ENCODE measurements around the gene ATAD3B.
"Not testable (repeated sequence)": the region's sequence is repeated elsewhere in the genome, so short reads cannot be mapped to it uniquely, and the experiment has no call there.

Gene ATAD3B

DNA sequence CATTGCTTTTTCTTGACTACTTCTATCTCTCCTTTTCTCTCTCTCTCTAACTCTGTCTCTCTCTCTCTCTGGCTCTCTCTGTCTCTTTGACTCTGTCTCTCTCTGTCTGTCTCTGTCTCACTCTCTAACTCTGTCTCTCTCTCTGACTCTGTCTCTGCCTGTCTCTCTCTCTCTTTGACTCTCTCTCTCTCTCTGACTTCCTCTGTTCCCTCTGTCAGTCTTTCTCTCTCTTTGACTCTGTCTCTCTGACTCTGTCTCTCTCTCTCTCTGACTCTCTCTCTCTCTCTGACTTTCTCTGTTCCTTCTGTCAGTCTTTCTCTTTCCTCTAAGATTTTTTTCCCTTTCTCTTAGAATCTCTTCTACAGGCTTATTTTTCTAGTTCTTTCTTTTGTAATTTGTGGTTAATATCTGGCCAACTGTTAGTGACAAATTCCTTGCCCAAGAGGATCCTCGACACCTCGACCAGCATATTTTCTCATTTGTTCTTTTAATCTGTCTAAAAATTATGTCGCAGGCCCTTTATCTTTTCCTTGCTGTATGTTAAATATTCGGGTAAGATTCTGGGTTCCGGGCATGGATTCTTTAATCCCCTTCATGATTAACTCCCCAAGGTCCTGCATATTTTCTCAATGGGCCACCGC is 22.3 kb upstream of the ATAD3B start, which contains the start of gene ATAD3C:
TSS of gene ATAD3C (plus strand) at position 591 of the 641 bp plus-strand sequence. CDS start 995 bp downstream, outside the sequence.
- Histone ChIP-seq H2AK5ac (ENCODE audit: low read length) (no peak within 1 kb of the TSS), H3K18ac (ENCODE audit: low read length) (no peak within 1 kb of the TSS), H3K27ac (ENCODE audit: low read depth, low read length) (no peak within 1 kb of the TSS), H3K4me1 (ENCODE audit: control insufficient read depth in 1 of 2, insufficient read depth in 2 of 2, low read length in 2 of 2) (no peaks in the 10 kb centered on the region), H3K9me3 (ENCODE audit: insufficient read depth, low read depth, low read length) (no peaks in the 10 kb centered on the region), H2BK12ac (ENCODE audit: low read length) (no peak within 1 kb of the TSS), H3K14ac (ENCODE audit: low read length) (no peak within 1 kb of the TSS), H3K4ac (ENCODE audit: low read depth, low read length) (no peak within 1 kb of the TSS), H3K23ac (ENCODE audit: low read length) (no peak within 1 kb of the TSS), H2AFZ (ENCODE audit: insufficient read depth, low read length, poor library complexity) (no peak within 1 kb of the TSS), H3K36me3 (ENCODE audit: control insufficient read depth in 1 of 2, insufficient read depth in 2 of 2, low read length in 2 of 2) (no peaks in the 10 kb centered on the region), H4K12ac (ENCODE audit: low read depth, low read length) (no peak within 1 kb of the TSS), H2BK120ac (ENCODE audit: insufficient read depth, low read length, poor library complexity) (no peak within 1 kb of the TSS), H3K4me2 (ENCODE audit: low read length) (no peak within 1 kb of the TSS), H4K8ac (ENCODE audit: low read depth, low read length) (no peak within 1 kb of the TSS), H3K4me3 (ENCODE audit: low read depth, low read length) (no peak within 1 kb of the TSS), H3K79me2 (ENCODE audit: control insufficient read depth, insufficient read depth, low read length, poor library complexity) (no peaks in the 10 kb centered on the region), H3K79me1 (ENCODE audit: low read length) (no peaks in the 10 kb centered on the region), H2BK5ac (ENCODE audit: low read depth, low read length, poor library complexity) (no peak within 1 kb of the TSS), H3K9ac (ENCODE audit: low read length) (no peak within 1 kb of the TSS), H4K91ac (ENCODE audit: low read depth, low read length) (no peak within 1 kb of the TSS), H3K27me3 (ENCODE audit: insufficient read depth, low read length) (no peaks in the 10 kb centered on the region)
- DNase-seq = no peak
- no CpG with 5 or more reads among the region's 6 CpGs for WGBS (ENCODE audit: extremely low coverage, insufficient coverage, insufficient read length)

- H3K79me1 ChIP-seq (ENCODE audit: low read length); H3K27ac ChIP-seq (ENCODE audit: low read depth, low read length): not testable (repeated sequence)
- no CpG with 5 or more reads among the region's 22 CpGs for WGBS (ENCODE audit: extremely low coverage, insufficient coverage, insufficient read length)
These were observed 20.9 kb upstream of the ATAD3B start for GRCh38 chr1:1450616-1451015.

DNA sequence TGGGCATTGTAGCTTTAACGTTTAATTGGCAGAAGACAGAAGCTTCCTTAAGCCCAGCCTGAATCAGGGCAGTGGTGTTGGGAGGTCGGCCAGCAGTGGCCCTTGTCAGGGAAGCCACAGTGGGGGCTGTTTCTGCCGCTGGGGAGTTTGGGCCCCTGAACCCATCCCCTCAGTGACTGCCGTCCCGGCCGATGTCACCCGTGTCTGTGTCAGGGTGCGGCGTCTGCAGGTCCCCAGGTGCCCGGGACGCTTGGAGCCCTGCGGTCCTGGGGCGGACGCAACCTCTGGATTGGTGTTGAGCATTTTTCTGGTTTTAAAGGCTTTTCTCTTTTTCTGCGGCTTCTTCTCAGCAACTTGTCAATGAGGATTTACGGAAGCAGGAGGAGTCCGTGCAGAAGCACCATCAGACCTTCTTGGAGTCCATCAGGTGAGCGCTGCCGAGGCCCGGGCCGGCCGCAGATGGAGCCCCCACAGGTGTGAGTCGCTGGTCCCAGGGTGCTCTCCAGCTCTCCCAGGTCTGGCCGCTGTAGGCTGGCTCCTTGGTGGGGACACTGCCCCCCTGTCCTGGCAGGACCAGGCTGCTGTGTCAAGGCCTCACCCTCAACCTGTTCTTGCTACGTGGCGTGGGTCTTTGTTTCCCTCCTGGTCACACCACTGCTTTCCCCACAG is 19.7 kb upstream of the ATAD3B start:
- WGBS (ENCODE audit: extremely low coverage, insufficient coverage, insufficient read length) = no CpG with 5 or more reads among the region's 26 CpGs
- Histone ChIP-seq H4K12ac (ENCODE audit: low read depth, low read length) (no peak overlapping the region), H3K79me1 (ENCODE audit: low read length) (no peaks in the 10 kb centered on the region), H3K23ac (ENCODE audit: low read length) (no peak overlapping the region), H3K18ac (ENCODE audit: low read length) (no peak overlapping the region), H3K4me1 (ENCODE audit: control insufficient read depth in 1 of 2, insufficient read depth in 2 of 2, low read length in 2 of 2) (no peaks in the 10 kb centered on the region), H2BK12ac (ENCODE audit: low read length) (no peak overlapping the region), H3K4me2 (ENCODE audit: low read length) (no peak overlapping the region), H3K9me3 (ENCODE audit: insufficient read depth, low read depth, low read length) (no peaks in the 10 kb centered on the region), H3K27ac (ENCODE audit: low read depth, low read length) (no peak overlapping the region), H3K14ac (ENCODE audit: low read length) (no peak overlapping the region), H2AK5ac (ENCODE audit: low read length) (no peak overlapping the region), H2BK120ac (ENCODE audit: insufficient read depth, low read length, poor library complexity) (no peak overlapping the region), H3K79me2 (ENCODE audit: control insufficient read depth, insufficient read depth, low read length, poor library complexity) (no peaks in the 10 kb centered on the region), H3K9ac (ENCODE audit: low read length) (no peak overlapping the region), H3K36me3 (ENCODE audit: control insufficient read depth in 1 of 2, insufficient read depth in 2 of 2, low read length in 2 of 2) (no peaks in the 10 kb centered on the region), H4K8ac (ENCODE audit: low read depth, low read length) (no peak overlapping the region), H4K91ac (ENCODE audit: low read depth, low read length) (no peak overlapping the region), H3K4ac (ENCODE audit: low read depth, low read length) (no peak overlapping the region), H2BK5ac (ENCODE audit: low read depth, low read length, poor library complexity) (no peak overlapping the region), H3K4me3 (ENCODE audit: low read depth, low read length) (no peak overlapping the region), H2AFZ (ENCODE audit: insufficient read depth, low read length, poor library complexity) (no peak overlapping the region), H3K27me3 (ENCODE audit: insufficient read depth, low read length) (no peaks in the 10 kb centered on the region)
- no peak for DNase-seq

More at GRCh38 chr1:1450616-1451015, 20.9 kb upstream of the ATAD3B start:
- not testable (repeated sequence) for H3K23ac ChIP-seq (ENCODE audit: low read length); H3K27me3 ChIP-seq (ENCODE audit: insufficient read depth, low read length); DNase-seq; H3K14ac ChIP-seq (ENCODE audit: low read length); H4K12ac ChIP-seq (ENCODE audit: low read depth, low read length); H3K4me1 ChIP-seq (ENCODE audit: control insufficient read depth in 1 of 2, insufficient read depth in 2 of 2, low read length in 2 of 2); H4K91ac ChIP-seq (ENCODE audit: low read depth, low read length); H2BK5ac ChIP-seq (ENCODE audit: low read depth, low read length, poor library complexity); H2BK12ac ChIP-seq (ENCODE audit: low read length); H2AK5ac ChIP-seq (ENCODE audit: low read length); H3K9ac ChIP-seq (ENCODE audit: low read length); H3K9me3 ChIP-seq (ENCODE audit: insufficient read depth, low read depth, low read length); H4K8ac ChIP-seq (ENCODE audit: low read depth, low read length); H3K36me3 ChIP-seq (ENCODE audit: control insufficient read depth in 1 of 2, insufficient read depth in 2 of 2, low read length in 2 of 2); H2AFZ ChIP-seq (ENCODE audit: insufficient read depth, low read length, poor library complexity); H3K4ac ChIP-seq (ENCODE audit: low read depth, low read length); H3K79me2 ChIP-seq (ENCODE audit: control insufficient read depth, insufficient read depth, low read length, poor library complexity); H3K4me3 ChIP-seq (ENCODE audit: low read depth, low read length); H3K4me2 ChIP-seq (ENCODE audit: low read length); H2BK120ac ChIP-seq (ENCODE audit: insufficient read depth, low read length, poor library complexity); H3K18ac ChIP-seq (ENCODE audit: low read length)

GRCh38 chr1:1452365-1452739 is 19.2 kb upstream of the ATAD3B start:
- H3K4me2 ChIP-seq (ENCODE audit: low read length); H4K91ac ChIP-seq (ENCODE audit: low read depth, low read length); H2BK5ac ChIP-seq (ENCODE audit: low read depth, low read length, poor library complexity); H3K18ac ChIP-seq (ENCODE audit: low read length); H2BK120ac ChIP-seq (ENCODE audit: insufficient read depth, low read length, poor library complexity); DNase-seq; H3K79me1 ChIP-seq (ENCODE audit: low read length); H3K79me2 ChIP-seq (ENCODE audit: control insufficient read depth, insufficient read depth, low read length, poor library complexity); H3K36me3 ChIP-seq (ENCODE audit: control insufficient read depth in 1 of 2, insufficient read depth in 2 of 2, low read length in 2 of 2); H3K4ac ChIP-seq (ENCODE audit: low read depth, low read length); H2BK12ac ChIP-seq (ENCODE audit: low read length); H3K23ac ChIP-seq (ENCODE audit: low read length); H4K12ac ChIP-seq (ENCODE audit: low read depth, low read length); H2AK5ac ChIP-seq (ENCODE audit: low read length); H3K14ac ChIP-seq (ENCODE audit: low read length); H2AFZ ChIP-seq (ENCODE audit: insufficient read depth, low read length, poor library complexity); H3K27ac ChIP-seq (ENCODE audit: low read depth, low read length); H3K27me3 ChIP-seq (ENCODE audit: insufficient read depth, low read length); H3K4me3 ChIP-seq (ENCODE audit: low read depth, low read length); H3K9me3 ChIP-seq (ENCODE audit: insufficient read depth, low read depth, low read length); H3K9ac ChIP-seq (ENCODE audit: low read length); H4K8ac ChIP-seq (ENCODE audit: low read depth, low read length); H3K4me1 ChIP-seq (ENCODE audit: control insufficient read depth in 1 of 2, insufficient read depth in 2 of 2, low read length in 2 of 2): not testable (repeated sequence)
- WGBS (ENCODE audit: extremely low coverage, insufficient coverage, insufficient read length) = no CpG with 5 or more reads among the region's 8 CpGs

All from trophoblast cell (in vitro differentiated cells and primary cell).